HG02763 (cell line): ENCODE results near the gene USP9Y.

Experiments
- ATAC-seq: cut with Tn5 transposase; IDR thresholded peaks from one replicate; pipeline ENCODE4 v1.9.1; 2021; ENCODE audit warnings: mild to moderate bottlenecking, moderate library complexity; ENCODE audit not compliant: unreplicated experiment

USP9Y gene

DNA sequence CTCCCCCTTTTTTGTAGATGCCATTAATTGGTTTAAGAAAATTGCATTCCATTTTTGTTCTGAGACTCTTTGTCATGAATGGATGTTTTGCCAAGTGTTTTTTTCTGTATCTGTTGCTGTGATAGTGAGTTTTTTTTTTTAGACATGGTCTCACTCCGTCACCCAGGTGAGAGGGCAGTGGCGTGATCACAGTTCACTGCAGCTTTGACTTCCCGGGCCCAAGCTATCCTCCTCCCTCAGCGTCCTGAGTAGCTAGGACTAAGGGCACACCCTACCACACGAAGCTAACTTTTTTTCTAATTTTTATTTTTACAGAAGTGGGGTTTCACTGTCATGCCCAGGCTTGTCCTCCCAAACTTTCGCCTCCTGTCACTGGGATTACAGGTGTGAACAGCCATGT, 51.8 kb downstream of the USP9Y start:
- no peak for ATAC-seq

DNA sequence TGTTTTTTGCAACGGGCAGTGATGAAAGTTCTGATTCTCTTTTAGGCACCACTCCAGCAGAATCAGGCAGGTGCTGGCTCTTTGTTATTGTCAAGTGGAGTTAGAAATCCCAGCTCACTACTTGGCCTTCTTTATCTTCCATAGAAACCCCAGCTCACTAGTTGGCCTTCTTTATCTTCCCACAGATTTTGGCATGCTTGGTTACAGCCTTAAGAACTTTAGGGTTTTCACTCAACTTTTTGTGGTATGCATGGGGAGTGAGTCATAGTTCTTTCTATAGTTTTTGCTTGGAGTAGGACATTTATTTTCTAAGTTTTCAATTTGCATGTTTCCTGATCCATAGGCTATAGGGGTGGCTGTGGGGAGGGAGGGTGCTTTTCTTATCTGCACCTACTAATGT, 55.0 kb downstream of the USP9Y start:
- no peak for ATAC-seq

DNA sequence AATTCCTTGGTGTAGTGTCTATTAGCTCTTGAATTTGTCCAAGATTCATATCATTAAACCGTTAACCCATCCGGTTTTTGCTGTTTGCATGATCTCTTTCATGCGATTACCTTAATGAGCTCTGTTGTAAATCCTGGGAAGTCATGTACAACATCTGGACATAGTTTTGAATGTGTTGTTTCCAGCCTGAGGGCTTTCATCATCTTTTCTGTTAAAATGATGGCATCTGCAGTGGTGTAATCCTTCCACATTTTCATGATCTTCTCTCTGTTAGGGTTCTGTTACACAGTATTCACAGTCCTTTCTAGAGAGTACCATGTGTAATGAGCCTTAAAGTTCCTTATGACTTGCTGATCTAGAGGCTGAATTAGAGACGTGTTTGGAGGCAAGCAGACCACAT, 64.9 kb downstream of the USP9Y start:
- ATAC-seq, result no peak

DNA sequence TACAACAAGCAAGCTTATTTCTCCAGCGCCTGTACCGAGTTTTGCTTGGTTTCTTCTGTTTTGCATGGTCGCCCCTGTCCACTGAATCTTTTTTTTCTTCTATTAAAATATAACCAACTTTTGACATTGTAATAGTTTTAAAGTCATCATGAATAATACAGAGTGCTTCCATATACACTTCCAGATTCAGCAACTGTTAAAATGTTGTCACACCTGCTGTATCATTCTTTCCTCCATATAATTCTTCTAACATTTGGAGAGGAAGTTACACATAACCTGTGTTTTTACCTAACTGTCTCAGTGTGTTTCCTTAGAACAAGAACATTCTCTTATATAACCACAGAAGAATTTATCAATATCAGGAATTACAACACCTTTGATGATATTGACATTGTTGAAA, 83.5 kb downstream of the USP9Y start:
- ATAC-seq, result no peak

DNA sequence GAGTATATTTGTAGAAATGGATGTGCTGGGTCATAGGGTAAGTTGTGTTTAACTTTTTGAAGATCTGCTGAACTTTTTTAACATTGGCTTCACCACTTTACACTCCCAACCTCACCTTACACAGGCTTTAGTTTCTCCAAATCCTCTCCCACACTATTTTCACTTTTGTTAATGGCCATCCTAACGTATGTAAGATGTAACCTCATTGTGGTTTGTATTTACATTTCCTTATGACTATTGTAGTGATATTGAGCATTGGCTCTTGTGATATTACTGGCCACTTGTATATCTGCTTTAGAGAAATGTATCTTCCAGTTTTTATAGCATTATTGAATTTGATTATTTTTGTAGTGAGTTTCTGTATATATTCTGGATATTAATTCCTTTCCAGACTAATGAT, 93.0 kb downstream of the USP9Y start:
- ATAC-seq, result no peak

DNA sequence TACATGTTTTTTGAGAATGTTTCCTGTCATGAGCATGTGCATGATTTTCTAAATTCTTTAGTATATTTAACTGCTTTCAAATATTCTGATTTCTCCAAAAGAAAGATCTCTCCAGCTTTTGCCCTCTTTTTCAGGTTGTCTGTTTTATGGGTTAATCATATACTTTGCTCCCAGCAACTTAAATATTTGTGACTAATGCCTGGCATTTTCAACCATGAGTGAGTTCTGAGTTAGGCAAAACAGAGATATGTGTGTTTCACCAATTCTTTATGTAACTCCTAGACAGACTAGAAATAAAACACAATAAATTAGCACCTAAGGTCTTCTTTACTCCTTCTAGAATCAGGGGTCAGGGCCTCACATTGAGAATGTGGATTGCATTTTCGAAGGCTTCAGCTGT, 107.0 kb downstream of the USP9Y start:
- no peak for ATAC-seq

DNA sequence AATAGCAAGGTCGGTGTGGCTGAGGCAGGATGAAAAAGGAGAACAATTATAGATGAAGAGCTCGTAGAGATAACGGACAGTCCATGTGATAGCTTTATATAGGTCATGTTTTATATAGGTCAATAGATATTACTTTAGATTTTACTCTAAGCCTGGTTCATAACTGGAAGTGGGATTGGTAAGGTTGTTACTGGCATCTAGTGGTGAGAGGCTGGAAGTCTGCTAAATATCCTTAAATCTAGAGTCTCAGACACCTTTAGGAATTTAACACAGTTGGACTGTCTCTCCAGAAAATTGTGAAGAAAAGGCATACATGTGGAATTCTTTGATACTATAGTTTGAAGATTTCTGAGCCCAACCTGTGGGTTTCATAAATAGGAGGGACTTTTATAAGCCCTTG, 108.0 kb downstream of the USP9Y start:
- no peak for ATAC-seq

DNA sequence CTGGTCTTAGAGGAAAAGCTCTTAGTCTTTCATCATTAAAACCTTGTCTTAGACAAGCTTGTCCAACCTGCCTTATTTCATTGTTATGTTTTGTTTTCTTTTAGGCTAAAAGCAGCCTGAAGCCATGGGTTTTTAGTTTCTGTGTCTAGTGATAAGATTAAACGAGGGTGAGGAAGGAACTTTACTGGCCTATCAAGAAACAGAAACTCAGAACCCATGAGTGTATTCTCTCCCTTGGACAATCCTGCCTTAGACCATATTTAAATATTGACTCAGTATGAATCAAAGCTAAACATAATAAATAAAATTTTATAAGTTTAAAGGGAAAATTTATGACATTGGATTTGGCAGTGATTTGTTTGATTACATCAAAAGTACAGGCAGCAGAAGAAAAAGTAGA, 122.4 kb downstream of the USP9Y start:
- ATAC-seq, result no peak

DNA sequence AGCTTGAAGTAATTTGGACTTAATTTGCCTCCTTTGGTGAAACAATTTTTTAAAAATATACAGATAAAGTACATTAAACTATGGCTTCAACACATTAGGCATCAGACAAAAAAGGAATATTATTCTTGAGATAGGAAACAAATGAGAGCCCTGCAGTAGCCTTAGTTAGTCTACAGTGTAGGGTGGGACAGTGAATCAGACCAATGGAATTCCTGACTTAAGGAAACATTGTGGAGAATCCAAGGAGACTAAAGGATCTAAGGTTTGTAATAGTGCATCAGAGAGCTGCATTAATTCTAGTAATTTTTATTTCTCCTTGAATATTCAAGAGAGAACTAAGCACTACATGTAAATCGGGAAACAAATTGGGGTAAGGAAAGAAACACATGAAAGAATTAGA, 125.8 kb downstream of the USP9Y start:
- ATAC-seq, result no peak

DNA sequence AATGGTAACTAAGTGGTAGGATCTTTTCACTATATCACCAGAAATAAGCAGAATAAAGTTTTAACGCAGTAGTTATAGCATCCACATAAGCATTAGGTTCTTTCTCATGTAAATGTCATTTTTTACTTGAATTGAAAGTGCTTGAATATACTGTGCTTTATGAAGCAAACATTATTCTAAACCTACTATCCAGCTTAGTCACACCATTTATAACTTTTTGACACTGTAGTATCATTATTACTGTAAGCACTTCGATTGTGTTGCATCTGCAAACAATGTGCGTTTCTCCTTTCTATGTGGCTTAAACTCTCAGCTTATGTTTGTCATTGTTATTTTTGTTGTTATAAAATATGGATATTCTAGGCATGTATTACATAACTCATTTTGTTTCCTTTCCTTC, 132.3 kb downstream of the USP9Y start:
- ATAC-seq, result no peak

DNA sequence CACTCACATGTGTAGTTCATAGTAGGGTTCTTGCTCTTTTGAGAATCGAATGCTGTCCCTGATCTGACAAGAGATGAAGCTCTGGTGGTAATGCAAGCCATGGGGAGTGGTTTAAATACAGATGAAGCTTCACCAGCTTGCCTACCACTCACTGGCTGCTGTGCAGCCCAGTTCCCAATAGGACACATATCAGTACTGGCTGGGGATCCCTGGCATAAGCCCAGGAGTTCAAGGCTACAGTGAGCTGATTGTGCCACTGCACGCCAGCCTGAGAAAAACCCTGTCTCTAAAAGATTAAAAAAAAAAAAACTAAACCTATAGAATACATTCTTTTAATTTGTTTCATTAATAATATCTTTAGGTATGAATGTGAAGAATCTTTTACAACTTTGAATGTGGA, 136.5 kb downstream of the USP9Y start:
- no peak for ATAC-seq

DNA sequence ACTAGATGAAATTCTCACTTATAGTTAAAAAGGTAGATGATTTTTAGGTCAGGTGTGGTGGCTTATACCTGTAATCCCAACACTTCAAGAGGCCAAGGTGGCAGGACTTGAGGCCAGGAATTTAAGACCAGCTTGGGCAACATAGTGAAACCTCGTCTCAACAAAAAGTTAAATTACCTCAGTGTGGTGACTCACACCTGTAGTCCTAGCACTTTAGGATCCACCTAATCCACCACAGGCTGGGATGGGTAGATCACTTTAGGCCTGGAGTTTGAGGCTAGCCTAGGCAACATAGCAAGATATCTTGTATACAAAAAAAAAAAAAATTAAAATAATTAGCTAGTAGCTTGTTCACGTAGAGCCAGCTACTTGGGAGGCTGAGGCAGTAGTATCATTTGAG, 140.3 kb downstream of the USP9Y start:
- ATAC-seq, result no peak

DNA sequence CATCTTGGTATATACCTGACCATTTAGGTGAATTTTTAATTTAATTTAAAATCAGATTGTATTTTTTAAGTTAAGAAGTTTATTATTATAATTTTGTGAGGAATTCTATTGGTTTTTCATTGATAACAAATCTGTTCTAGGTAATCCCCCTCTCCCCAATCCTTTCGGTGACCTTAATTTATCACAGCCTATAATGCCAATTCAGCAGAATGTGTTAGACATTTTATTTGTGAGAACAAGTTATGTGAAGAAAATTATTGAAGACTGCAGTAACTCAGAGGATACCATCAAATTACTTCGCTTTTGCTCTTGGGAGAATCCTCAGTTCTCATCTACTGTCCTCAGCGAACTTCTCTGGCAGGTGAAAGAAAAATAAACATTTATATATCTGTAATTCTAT, 145.8 kb downstream of the USP9Y start:
- ATAC-seq, result no peak

DNA sequence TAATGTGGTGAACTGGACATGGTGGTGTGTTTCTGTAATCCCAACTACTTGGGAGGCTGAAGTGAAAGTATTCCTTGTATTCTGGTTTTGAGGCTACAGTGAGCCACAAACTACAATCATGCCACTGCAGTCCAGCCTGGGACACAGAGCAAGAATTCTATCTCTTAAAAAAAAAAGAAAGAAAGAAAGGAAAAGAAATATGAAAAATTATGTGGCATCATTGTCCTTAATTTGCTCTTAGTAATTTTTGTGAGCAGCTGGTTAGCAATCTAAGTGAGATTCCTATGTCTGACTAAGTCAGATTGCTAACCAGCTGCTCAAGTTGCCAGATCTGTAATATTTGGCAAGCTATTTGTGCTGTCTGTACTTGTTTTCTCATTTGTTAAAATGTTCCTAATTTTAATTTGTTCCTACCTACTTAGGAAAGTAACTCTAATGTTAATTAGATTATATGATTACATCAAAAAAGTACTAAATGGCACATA, 154.8 kb downstream of the USP9Y start:
- ATAC-seq, result no peak

DNA sequence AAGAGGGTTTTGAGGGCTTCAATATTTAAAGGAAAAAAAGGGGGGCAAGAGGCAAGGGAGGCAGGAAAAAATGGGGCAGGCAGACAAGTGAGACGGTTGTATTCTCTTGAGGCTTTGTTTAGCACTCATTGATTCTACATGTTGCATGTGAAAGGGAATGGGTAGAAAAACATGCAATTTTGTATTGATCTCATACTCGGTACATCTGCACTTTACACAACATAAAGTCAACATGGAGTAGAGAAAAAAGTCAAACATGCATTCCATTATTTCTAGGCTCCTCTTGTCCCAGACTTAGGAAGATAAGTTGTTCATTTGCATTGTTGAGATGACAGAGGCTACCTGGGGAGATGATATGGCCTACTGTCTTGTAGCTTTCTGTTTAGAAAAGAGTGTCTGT, 166.9 kb downstream of the USP9Y start:
- ATAC-seq, result no peak

DNA sequence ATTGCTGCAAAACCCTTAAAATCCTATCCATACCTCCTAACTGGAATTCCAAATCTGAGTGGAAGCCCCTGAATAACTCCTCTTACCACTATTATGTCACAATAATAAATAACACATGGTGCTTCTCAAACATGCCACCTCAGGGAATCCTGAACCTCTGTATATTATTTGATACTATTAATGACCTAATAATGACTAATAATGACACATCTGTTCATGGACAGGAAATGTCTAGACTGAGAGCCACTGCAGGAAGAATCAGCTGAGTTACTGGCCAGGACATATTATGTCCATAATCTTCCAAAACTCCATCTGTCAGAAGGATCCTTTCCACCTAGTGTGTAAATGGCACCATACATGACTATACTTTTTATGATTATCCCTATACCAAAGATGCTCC, 195.9 kb downstream of the USP9Y start:
- ATAC-seq, result no peak

DNA sequence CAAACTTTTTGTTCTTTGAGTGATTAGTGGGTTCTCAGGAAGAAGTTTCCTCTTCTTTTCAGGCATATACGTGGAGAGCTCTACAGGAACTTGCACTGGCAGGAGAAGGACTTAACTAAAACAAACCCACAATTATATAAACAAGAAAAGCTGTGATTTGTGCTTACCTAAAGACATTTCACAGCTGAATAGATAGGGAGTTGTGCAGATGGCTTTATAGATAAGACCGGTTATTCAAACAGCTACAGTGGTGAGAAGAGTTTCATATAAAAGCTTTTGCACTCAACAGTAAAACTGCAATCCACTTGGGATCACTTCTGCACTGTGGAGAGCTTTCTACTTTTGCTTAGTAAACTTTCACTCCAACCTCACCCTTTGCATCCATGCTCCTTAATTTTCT, 197.6 kb downstream of the USP9Y start:
- no peak for ATAC-seq

DNA sequence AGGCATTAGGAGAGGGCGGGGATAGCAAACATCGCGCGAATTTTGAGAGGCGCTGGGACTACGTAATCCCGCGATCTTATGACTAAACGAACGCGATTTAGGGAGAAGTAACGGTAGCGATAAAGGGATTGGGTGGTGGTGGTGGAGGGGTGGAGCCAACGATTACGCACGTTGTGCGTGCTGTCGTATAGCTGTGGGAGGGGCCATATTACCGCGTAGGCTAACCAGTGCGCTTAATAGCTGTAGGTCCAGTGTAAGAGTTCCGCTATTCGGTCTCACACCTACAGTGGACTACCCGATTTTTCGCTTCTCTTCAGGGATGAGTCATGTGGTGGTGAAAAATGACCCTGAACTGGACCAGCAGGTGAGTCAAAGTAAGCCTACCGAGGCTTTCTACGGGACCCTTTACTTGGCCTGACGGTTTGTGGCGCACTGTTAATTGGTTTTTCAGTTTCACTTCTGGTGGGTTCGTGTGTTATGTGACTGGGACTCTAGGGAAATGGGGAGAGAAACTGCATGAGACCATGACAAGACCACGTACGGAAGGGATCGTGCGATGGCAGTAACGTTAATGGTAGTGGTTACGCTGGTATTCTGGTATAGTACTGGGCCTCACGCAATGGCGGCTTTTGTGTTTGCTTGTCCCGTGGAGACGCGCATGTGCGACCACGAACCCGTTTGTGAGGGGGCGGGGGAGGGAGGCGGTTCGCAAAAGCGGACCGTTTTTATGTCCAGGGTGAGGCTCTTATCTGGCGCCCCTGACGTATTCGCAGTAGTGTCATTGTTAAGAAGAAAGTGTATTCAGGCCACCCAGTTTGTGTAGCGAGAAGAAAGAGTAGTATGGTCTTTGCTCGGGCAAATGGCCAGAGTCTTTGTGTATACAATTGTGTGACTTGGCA, 203.8 kb downstream of the USP9Y start, which contains the start of gene DDX3Y:
TSS of gene DDX3Y (plus strand) at position 251 of the 899 bp plus-strand sequence. CDS start at position 320, 69 bp downstream.
- ATAC-seq, result no peak

DNA sequence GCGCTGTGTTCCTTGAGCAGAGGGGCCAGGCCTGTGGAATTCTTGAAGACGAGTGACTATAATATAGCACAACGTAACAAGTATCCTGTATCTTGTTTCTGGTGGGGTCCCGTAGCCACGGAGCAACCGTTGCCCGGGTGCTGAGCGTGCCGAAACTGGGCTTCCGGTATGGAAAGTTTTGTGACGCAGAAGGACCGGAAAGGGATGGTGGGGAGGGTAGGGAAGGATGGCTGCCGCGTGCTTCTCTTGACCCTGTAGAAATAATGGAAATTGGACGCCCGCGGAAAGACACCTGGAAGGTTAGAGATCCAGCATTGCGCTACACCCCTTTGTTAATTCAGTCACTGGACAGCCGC, 204.5 kb downstream of the USP9Y start:
- no peak for ATAC-seq

DNA sequence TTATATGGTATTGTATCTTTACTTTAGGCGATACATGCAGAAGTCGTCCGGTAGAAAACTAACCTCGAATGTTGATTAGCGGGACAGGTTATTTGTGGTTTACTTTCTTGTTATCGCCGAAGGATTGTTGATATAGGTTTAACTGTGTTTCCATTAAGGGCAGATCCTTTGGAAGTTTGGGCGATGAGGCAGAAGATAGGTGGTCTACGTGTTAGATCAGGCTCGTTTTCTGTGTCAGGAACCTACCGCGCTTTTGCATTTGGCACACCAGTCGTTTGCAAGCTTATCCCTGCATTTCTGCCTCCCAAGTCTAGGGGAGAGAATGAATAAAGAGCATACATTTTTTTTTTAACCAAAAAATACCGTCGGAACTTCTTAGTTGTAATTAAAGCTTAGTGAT, 204.9 kb downstream of the USP9Y start:
- no peak for ATAC-seq
